GM12878 (cell line): ENCODE data around the gene SLX4. TPM values are rescaled to one million over a fixed set of nuclear protein-coding genes. Genes with fewer than 3 reads are reported as not detected.

Experiments
- ATAC-seq: fragments of 200-7000 bp; cut with Tn5 transposase; 3 replicates; pipeline ENCODE4 v1.9.1; 2020; ENCODE audit warnings: mild to moderate bottlenecking, moderate library complexity
- BruUV-seq: library from RNA; stranded (reverse); fragments of 400-500 nt; replicated peaks from 2 replicates; lab custom pipeline; 2021; lab: Mats Ljungman, UMichigan
- CTCF ChIA-PET: fragments of 300-600 bp; sonication (Branson Sonifier 250); formaldehyde crosslinking; extraction: SDS; loops from one replicate; lab custom pipeline; 2021; ENCODE audit warnings: inconsistent platforms; lab: Yijun Ruan, JAX
- POLR2A ChIA-PET: fragments of 350-600 bp; formaldehyde crosslinking; extraction: SDS; loops from one replicate; lab custom pipeline; 2021; ENCODE audit warnings: inconsistent platforms; lab: Charles Lee
- RAD21 ChIA-PET: fragments of 300-600 bp; sonication (Branson Sonifier 250); formaldehyde crosslinking; loops from one replicate; lab custom pipeline; 2023; ENCODE audit warnings: antibody characterized with exemption; ENCODE audit not compliant: unreplicated experiment; lab: Charles Lee
- SMC1A ChIA-PET: fragments of 300-600 bp; sonication (Branson Sonifier 250); formaldehyde crosslinking; loops from one replicate; lab custom pipeline; 2023; ENCODE audit not compliant: unreplicated experiment, uncharacterized antibody; lab: Charles Lee
- DNase-seq: peaks from one replicate; pipeline ENCODE4 v3.0.0-alpha.2; 2011; ENCODE audit warnings: low read depth, low spot score
- FAIRE-seq: peaks from 3 replicates; lab custom pipeline; 2011; peaks lifted over from hg19 to GRCh38; lab: Jason Lieb, UNC
- H2AFZ ChIP-seq: 2 replicates; pipeline ENCODE4 v1.6.0; 2011; ENCODE audit warnings: low read depth, low read length, control low read depth; ENCODE audit not compliant: control insufficient read depth
- H3K27ac ChIP-seq: 2 replicates; pipeline ENCODE4 v1.5.1; 2011; ENCODE audit warnings: control low read depth; ENCODE audit not compliant: control insufficient read depth, insufficient read depth
- H3K27me3 ChIP-seq, 2 experiments: replicated peaks in 1 of 2; 2 replicates each; pipeline versions ENCODE4 v1.6.0 to v1.6.1; 2011; ENCODE audit warnings: low read length in 1 of 2; ENCODE audit not compliant: control insufficient read depth in 2 of 2, insufficient read depth in 2 of 2
- H3K36me3 ChIP-seq, 2 experiments: 2 replicates each; pipeline ENCODE4 v1.5.1; 2011; ENCODE audit warnings: low read length in 1 of 2; ENCODE audit not compliant: control insufficient read depth in 2 of 2, insufficient read depth in 2 of 2
- H3K4me1 ChIP-seq: 2 replicates; pipeline ENCODE4 v1.6.1; 2011; ENCODE audit warnings: mild to moderate bottlenecking, low read length, moderate library complexity, mixed read lengths; ENCODE audit not compliant: control insufficient read depth, insufficient read depth
- H3K4me2 ChIP-seq: 2 replicates; pipeline ENCODE4 v1.6.0; 2011; ENCODE audit warnings: control low read depth; ENCODE audit not compliant: control insufficient read depth, insufficient read depth
- H3K4me3 ChIP-seq: fragments of 200-600 bp; sonication (generic); 2 replicates; pipeline ENCODE4 v1.5.1; 2016
- H3K79me2 ChIP-seq: 2 replicates; pipeline ENCODE4 v1.6.0; 2011; ENCODE audit warnings: low read length; ENCODE audit not compliant: control insufficient read depth, insufficient read depth
- H3K9ac ChIP-seq: 2 replicates; pipeline ENCODE4 v1.8.0; 2011; ENCODE audit warnings: low read length, control low read depth, mixed read lengths; ENCODE audit not compliant: control insufficient read depth, insufficient read depth
- H3K9me3 ChIP-seq: replicated peaks from 3 replicates; pipeline ENCODE4 v1.5.1; 2011; ENCODE audit warnings: mild to moderate bottlenecking, low read length; ENCODE audit not compliant: control insufficient read depth, insufficient read depth
- H4K20me1 ChIP-seq: 2 replicates; pipeline ENCODE4 v1.6.0; 2011; ENCODE audit not compliant: control insufficient read depth, insufficient read depth
- CEBPB ChIP-seq, 2 experiments: fragments of 150-350 bp in 1 of 2; IDR thresholded peaks; 2 replicates each; pipeline ENCODE4 v1.6.1; 2012 to 2014; ENCODE audit warnings: low read depth in 2 of 2, low read length in 2 of 2, borderline replicate concordance in 1 of 2, inconsistent platforms in 1 of 2
- ESRRA ChIP-seq: IDR thresholded peaks from 2 replicates; pipeline ENCODE4 v1.6.1; 2012; ENCODE audit warnings: mild to moderate bottlenecking, low read length, improper control_type of control experiment
- LARP7 ChIP-seq: fragments of 450-650 bp; IDR thresholded peaks from 2 replicates; pipeline ENCODE4 v1.6.1; 2017; ENCODE audit warnings: mild to moderate bottlenecking
- MYB ChIP-seq: fragments of 150-350 bp; IDR thresholded peaks from 2 replicates; pipeline ENCODE4 v1.6.1; 2014; ENCODE audit warnings: mild to moderate bottlenecking, low read depth, low read length, borderline replicate concordance
- NFIC ChIP-seq: IDR thresholded peaks from 2 replicates; pipeline ENCODE4 v1.6.1; 2012; ENCODE audit warnings: low read depth, mild to moderate bottlenecking, inconsistent platforms, low read length, moderate library complexity
- PKNOX1 ChIP-seq: fragments of 450-650 bp; IDR thresholded peaks from 2 replicates; pipeline ENCODE4 v1.6.1; 2016; ENCODE audit warnings: mild to moderate bottlenecking
- POLR2AphosphoS5 ChIP-seq: IDR thresholded peaks from 2 replicates; pipeline ENCODE4 v1.6.1; 2011; ENCODE audit warnings: mild to moderate bottlenecking, low read length, inconsistent platforms
- REST ChIP-seq: IDR thresholded peaks from 2 replicates; pipeline ENCODE4 v1.6.1; 2012; ENCODE audit warnings: mild to moderate bottlenecking, low read depth, low read length
- RFX5 ChIP-seq: IDR thresholded peaks from 2 replicates; pipeline ENCODE4 v1.6.1; 2011; ENCODE audit warnings: low read depth, low read length, improper control_type of control experiment
- SIN3A ChIP-seq: IDR thresholded peaks from 2 replicates; pipeline ENCODE4 v1.6.1; 2012; ENCODE audit warnings: low read depth, low read length, improper control_type of control experiment
- SUZ12 ChIP-seq: fragments of 200-600 bp; sonication (generic); IDR thresholded peaks from one replicate; pipeline ENCODE4 v1.6.1; 2018; ENCODE audit warnings: antibody characterized with exemption, mild to moderate bottlenecking; ENCODE audit not compliant: unreplicated experiment
- TCF12 ChIP-seq: IDR thresholded peaks from 2 replicates; pipeline ENCODE4 v1.6.1; 2011; ENCODE audit warnings: low read depth, mild to moderate bottlenecking, low read length
- TCF3 ChIP-seq: IDR thresholded peaks from 2 replicates; pipeline ENCODE4 v1.6.1; 2012; ENCODE audit warnings: low read depth, mild to moderate bottlenecking, low read length, borderline replicate concordance; ENCODE audit not compliant: insufficient read depth
- ZBTB40 ChIP-seq: fragments of 450-650 bp; IDR thresholded peaks from 2 replicates; pipeline ENCODE4 v1.6.1; 2016; ENCODE audit warnings: mild to moderate bottlenecking, moderate library complexity, borderline replicate concordance
- WGBS: methylation state at CpG from one replicate; pipeline ENCODE4 v1.1.6; 2016; ENCODE audit warnings: low lambda C conversion rate; ENCODE audit not compliant: insufficient replicate concordance, insufficient coverage; ENCODE audit errors: missing lambda C conversion rate; 5-methylcytosine and 5-hydroxymethylcytosine counted together
- in situ Hi-C: fragments of 300-500 bp; cut with MboI; formaldehyde crosslinking; loops from 9 replicates; pipeline ENCODE4 v1.14.3; 2018; ENCODE audit warnings: mixed read lengths
- intact Hi-C: fragments of 100-400 bp; cut with micrococcal nuclease; formaldehyde crosslinking; loops from one replicate; pipeline ENCODE4 v1.14.2; 2022; ENCODE audit not compliant: unreplicated experiment
- polyA plus RNA-seq, 11 experiments: library from polyadenylated mRNA; depleted of rRNA in 4 of 11; unstranded in 6 of 11; stranded (reverse) in 5 of 11; fragments of >200 nt; fragmentation: Nextera tagmentation in 4 of 11; fragmentation: Illumina TruSeq in 1 of 11; extraction: Ambion mirVana in 4 of 11; extraction: Trizol in 1 of 11; gene quantifications; 1 replicate in 1 of 11; 2 replicates in 10 of 11; pipeline versions ENCODE4 v1.2.1 to v1.2.3, GENCODE V29; 2011 to 2016; ENCODE audit warnings: inconsistent platforms in 2 of 11, missing spikeins in 2 of 11, low read depth in 1 of 11
- total RNA-seq, 4 experiments: library from RNA; depleted of rRNA in 3 of 4; stranded (reverse); fragments of >200 nt in 3 of 4; fragmentation: Illumina TruSeq in 1 of 4; extraction: Trizol in 1 of 4; gene quantifications; 2 replicates each; pipeline versions ENCODE4 v1.2.1 to v1.2.3, GENCODE V29; 2013 to 2021

The SLX4 gene
- total and polyA plus RNA-seq, 10 of the 15 experiments (the other 5 are each of a cell fraction or from before 2014, with no cell fraction given) = 0.18 to 12.3 (median 4.8) TPM

GRCh38 chr16:3581392-3581791, 30.0 kb downstream of the SLX4 start:
- CTCF ChIA-PET = no interaction called here
- Histone ChIP-seq H3K4me3 (no peak overlapping the region), H4K20me1 (no peaks in the 10 kb centered on the region), H3K4me1 (peaks cover 32% of the 10 kb centered on the region), H3K9ac (no peak overlapping the region), H2AFZ (no peak overlapping the region), H3K27ac (no peak overlapping the region), H3K9me3 (no peaks in the 10 kb centered on the region), H3K27me3 (no peaks in the 10 kb centered on the region), H3K79me2 (peaks cover 9% of the 10 kb centered on the region), H3K4me2 (no peak overlapping the region), H3K36me3 (peaks cover 0 to 2% of the 10 kb centered on the region in 2 experiments; a peak in 1 of 4 replicates)
- FAIRE-seq (no peak), DNase-seq (no peak), ATAC-seq (no peak)
- in situ Hi-C loops (no loop called here), intact Hi-C loops (no loop called here)
- WGBS = 95% methylated on average over 10 of the region's 10 CpGs
- BruUV-seq = no TSS peak
- SMC1A ChIA-PET = no interaction called here
- no peak for TF ChIP-seq CEBPB (IDR thresholded peaks at IDR 0.05; ENCODE audit: borderline replicate concordance in 1 of 2, low read depth in 2 of 2, low read length in 2 of 2)
- no peak for TF ChIP-seq TCF12
- no peak for TF ChIP-seq SUZ12
- no peak for TF ChIP-seq PKNOX1
- no peak for TF ChIP-seq MYB
- no peak for TF ChIP-seq REST
- no peak for TF ChIP-seq TCF3
- TF ChIP-seq NFIC = no peak
- TF ChIP-seq ESRRA = no peak
- TF ChIP-seq LARP7 = no peak
- TF ChIP-seq SIN3A = no peak
- TF ChIP-seq ZBTB40 = no peak
- no peak for TF ChIP-seq POLR2AphosphoS5
- TF ChIP-seq RFX5 = no peak
- POLR2A ChIA-PET = interaction anchor here (1.4 kb wide), 1 partner anchor 29 kb away, joined by 3 read pairs; no protein-coding TSS in a partner anchor
- RAD21 ChIA-PET = no interaction called here
